Stimulated activated CD4-positive, alpha-beta T cell treated with anti-CD3 and anti-CD28 coated beads, TNF-alpha, amount 100 ng/mL, for 24 hours (primary cell): ENCODE measurements around the gene THRAP3.
"Not testable (repeated sequence)": the region's sequence is repeated elsewhere in the genome, so short reads cannot be mapped to it uniquely, and the experiment has no call there.

Experiments
- DNase-seq, 3 experiments: peaks; one replicate each; pipeline ENCODE4 v3.0.0-alpha.2; 2020; ENCODE audit warnings: low read depth in 3 of 3

THRAP3 gene

DNA sequence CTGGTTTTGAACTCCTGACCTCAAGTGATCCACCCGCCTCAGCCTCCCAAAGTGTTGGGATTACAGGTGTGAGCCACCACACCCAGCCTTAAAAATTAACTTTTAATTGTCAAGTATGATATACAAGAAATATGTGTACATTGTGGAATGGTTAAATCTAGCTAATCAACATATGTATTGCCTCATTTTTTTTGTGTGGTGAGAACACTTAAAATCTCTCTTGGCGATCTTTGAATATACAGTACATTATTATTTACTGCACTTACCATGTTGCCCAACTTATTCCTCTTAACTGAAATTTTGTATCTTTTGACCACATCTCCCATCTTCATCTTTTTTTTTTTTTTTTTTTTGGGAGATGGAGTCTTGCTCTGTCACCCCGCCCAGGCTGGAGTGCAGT, 23.3 kb downstream of the THRAP3 start:
- DNase-seq, result no peak

DNA sequence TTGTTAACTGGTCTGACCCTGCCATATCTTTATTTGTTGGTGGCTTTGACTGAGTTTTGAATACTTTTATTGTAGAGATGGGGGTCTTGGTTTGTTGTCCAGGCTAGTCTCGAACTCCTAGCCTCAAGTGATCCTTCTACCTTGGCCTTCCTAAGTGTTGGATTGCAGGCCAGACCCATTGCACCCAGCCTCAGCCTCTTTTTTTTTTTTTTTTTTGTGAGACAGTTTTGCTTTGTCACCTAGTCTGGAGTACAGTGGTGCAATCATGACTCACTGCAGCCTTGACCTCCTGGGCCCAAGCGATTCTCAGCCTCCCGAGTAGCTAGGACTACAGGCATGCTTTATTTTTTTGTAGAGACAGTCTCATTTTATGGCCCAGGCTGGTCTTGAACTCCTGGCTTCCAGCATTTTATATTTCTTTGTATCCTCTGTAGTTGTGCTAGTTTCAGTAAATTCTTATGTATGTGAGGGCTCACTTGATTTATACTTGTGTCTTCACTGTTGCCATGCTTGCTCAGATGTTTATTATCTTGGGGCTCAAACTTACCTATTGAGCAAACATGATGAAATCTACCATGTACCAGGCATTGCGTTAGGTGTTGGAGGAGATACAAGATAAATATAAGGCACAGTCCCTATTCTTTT, 24.1 kb downstream of the THRAP3 start:
- DNase-seq, result no peak

DNA sequence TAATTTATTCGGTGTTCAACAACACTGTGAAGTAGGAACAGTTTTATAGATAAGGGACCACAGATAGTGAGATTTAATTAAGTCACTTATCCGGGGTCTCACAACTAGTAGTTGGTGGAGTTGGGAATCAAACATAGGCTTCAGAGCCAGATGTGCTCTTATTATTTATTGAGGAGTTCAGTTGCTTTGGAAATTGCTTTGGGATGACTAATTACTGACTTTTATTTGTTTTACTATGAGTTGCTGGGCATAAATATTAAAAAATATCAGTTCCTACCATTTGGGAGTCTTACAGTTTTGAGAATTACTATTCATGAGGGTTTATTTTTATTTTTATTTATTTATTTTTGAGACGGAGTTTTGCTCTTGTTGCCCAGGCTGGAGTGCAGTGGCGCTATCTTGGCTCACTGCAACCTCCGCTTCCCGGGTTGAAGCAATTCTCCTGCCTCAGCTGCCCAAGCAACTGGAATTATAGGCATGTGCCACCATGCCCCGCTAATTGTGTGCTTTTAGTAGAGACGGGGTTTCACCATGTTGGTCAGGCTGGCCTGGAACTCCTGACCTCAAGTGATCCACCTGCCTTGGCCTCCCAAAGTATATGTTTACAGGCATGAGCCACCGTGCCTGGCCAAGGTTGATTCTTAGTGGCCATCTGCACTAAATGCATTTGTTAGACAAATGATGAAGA, 27.7 kb downstream of the THRAP3 start:
- DNase-seq, result no peak

DNA sequence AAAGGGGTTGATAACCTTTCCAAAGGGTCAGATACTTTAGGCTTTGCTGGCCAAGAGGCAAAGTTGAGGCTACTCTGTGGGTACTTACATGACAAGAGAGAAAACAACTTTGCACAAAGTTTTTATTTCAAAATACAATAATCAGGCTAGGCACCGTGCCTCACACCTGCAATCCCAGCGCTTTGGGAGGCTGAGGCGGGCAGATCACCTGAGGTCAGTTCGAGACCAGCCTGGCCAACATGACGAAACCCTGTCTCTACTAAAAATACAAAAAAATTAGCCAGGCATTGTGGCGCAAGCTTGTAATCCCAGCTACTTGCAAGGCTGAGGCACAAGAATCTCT, 28.2 kb downstream of the THRAP3 start:
- not testable (repeated sequence) for DNase-seq

DNA sequence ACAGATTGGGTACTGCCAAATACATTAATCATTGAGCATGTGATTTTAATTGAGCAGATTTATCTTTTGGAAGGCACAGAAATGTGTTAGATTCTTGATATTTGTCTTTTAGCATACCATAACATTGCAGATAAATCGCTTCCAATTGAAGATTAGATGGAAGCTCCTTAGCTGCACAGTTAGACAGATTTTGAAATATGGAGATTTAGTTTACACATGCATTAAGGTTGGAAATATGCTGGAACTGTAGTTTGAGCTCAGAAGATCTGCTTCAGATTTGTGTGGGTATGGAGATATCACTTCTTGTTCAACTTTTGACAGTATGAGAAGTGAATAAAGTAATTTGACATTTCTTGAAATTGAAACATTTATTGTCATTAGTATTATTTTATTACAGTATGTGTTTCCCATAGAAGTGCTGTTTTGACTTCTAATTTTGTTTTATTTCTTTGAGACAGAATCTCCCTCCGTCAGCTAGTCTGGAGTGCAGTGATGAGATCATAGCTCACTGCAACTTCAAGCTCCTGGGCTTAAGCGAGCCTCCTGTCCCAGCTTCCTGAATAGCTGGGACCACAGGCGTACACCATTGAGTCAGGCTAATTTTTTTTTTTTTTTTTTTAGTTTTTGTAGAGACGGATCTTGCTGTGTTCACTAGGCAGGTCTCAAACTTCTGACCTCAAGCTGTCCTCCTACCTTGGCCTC, 29.1 kb downstream of the THRAP3 start:
- DNase-seq, result no peak

DNA sequence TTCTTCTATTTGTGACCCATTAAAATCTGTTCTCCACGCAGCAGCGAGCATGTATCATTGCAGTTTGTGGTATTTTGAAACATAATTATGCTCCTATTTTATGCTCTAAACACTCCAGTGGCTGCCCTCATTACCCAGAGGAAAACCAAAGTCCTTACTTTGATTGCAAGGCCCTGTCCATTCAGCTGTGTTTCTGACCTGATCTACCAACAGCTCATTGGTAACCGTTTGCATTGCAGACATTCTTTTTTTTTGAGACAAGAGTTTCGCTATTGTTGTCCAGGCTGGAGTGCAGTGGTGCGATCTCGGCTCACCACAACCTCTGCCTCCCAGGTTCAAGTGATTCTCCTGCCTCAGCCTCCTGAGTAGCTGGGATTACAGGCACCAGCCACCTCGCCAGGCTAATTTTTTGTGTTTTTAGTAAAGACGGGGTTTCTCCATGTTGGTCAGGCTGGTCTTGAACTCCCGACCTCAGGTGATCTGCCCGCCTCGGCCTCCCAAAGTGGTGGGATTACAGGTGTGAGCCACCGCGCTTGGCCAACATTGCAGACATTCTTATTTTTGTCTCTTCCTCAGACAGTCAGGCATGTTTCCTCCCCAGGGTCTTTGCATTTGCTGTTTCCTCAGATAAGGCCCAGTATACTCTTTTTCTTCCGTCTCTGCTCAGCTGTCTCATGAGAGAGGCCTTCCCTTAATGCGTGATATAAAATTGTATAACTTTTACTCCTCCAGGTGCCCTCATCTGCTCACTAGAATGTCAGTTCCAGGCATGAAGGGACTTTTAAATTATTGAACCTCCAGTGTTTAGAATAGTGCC, 32.5 kb downstream of the THRAP3 start:
- DNase-seq, result no peak

DNA sequence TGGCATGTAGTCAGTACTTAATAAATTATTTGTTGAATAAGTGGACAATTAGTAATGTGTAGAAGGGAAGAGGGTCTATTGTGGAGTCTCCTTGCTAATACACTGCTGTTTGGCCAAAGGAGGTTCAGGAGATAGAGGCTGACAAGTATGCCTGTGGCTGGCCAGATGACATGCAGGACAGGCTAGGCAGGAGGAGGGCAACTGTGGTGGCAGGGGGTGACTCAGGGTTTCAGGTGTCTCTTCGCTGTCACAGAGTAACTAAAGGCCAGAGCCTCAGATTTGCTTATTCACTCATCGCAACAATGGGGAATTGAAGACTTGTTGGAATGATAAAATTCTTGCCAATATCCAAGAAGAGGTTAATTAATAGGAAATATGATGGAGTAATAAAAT, 33.1 kb downstream of the THRAP3 start:
- DNase-seq, result no peak

DNA sequence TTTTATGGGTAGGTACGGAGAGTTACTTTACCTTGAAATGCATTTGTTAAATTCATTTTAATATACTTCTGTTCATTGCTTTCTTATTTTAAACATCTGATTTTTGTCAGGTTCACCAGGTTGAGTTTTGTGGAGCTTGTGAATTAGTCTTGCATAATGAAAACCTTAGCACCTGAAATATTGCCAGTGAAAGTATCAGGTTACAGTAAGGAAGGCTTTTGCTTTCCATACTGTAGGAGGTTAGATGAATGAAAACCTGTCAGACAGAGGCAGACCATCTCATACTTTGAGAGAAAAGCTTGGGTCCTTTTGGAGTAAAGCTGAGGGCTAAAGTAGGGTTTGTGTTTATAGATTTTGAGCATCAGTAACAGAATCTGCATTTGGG, 34.7 kb downstream of the THRAP3 start:
- DNase-seq, result no peak

DNA sequence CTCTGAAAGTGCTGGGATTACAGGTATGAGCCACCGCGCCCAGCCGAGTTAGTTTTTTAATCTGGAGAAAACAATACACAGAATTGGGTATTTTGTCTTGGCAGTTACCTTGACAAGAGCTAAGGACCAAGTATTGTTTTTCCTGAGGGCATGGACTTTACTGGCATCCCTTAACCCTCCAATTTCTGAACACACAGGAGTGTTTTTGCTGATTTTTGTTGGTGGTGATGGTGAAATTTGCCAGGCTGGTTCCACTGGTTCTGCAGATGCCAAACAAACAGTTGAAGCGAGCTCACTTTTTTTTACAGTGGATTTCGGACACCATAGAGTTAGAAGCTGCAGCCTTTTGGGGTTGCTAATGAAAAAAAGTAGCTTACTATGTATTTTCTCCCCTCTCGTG, 44.7 kb downstream of the THRAP3 start:
- no peak for DNase-seq

DNA sequence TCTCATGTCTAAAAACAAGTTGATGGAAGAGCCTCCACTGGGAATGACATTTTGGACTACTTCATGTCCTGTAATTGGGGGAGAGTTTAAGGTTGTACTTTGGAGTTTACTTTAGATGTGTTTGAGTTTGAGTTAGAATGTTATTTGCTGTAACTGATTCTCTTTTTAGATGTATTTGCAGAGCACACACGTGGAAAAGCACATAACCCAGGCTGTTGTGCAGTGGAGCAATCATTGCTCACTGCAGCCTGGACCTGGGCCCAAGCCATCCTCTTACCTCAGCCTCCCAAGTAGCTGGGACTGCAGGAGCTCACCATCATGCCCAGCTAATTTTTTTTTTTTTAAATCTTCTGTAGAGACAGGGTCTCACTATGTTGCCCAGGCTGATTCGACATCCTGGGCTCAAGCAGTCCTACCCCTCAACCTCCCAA, 45.2 kb downstream of the THRAP3 start:
- no peak for DNase-seq

DNA sequence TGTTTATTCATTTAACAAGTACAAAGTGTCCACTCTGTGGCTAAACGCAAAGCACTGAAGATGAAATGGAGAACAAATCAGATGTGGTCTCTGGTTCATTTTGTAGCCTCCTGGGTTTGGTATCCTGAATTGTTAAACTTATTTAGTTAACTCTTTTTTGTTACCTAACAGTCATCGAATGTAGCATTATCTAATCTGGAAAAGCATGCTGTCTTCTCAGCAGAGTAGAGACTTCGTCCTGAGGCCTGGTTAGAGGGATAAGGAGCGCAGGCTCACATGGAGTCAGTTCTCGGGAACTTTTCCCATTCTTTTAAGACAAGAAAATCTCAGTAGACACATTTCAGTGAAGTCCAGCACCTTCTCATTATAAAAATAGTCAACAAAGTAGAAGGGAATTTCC, 48.8 kb downstream of the THRAP3 start:
- no peak for DNase-seq

DNA sequence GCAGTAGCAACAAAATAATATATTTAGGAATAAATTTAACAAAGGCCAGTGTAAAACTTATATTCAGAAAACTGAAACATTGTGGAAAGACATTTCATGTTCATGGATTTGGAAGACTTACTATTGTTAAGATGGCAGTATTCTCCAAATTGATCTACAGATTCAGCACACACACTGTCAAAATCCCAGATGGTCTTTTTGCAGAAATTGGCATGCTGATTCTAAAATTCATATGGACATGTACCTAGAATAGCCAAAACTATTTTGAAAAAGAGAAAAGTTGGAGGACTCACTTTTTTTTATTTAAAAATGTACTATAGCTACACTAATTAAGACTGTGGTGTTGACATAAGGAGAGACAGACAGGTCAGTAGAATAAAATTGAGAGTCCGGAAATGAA, 50.0 kb downstream of the THRAP3 start:
- no peak for DNase-seq

DNA sequence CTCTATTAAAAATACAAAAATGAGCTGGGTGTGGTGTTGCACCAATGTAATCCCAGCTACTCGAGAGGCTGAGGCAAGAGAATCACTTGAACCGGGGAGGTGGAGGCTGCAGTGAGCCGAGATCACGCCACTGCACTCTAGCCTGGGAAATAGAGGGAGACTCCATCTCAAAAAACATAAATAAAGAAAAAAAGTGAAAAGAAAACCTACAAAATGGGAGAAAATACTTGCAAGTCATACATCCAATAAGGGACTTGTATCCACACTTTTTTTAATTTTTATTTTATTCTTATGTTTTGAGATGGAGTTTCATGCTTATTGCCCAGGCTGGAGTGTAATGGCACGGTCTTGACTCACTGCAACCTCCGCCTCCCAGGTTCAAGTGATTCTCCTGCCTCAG, 52.4 kb downstream of the THRAP3 start:
- DNase-seq, result no peak

DNA sequence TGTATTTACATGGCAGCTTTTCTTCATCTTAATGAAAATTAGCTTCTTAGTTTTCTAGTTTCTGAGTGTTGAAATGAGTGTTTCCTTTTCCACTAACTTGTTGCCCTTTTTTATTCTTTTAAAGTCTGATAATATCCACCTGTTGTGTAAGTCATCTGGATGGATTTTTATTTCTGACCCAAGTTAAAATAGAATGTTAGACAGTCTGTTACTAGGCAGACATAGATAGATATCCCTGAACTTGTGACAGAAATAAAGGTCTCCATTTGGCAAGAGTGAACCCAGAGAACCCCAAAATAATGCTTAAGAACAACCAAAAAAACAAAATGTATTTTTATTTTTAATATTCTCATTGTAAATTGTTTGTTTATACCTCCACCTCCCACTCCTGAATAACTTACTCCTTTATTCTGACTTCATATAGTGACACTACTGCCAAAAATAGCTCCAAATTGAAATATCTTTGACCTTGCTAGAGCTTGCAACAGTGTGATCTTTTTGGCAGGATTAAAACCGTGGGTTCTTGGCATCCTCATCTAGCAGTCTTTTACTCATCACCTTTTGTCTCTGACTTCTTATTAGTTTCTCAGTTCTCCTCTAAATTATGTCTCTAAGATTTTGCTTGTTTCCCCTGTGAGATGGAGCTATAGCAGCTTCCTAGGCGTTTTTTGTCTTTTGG, 55.0 kb downstream of the THRAP3 start:
- DNase-seq, result no peak

DNA sequence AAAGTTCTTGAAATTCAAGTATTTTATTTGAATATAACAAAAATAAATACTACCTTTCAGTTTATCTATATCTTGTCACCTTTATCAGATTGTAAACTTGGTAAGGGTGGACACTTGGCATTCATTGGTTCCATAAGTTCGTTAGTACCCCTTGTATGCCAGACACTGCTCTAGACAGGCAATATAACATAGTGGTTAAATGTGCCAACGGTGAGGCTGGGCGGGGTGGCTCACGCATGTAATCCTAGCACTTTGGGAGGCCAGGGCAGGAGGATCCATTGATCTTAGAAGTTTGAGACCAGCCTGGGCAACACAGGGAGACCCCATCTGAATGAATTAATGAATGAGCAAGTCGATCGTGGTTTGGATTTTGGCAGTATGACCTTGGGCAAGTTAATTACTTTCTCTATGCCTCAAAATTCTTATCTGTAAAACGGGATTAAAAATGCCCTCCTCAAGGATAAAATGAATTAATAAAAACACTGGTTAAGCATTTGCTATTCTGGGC, 55.6 kb downstream of the THRAP3 start:
- no peak for DNase-seq

DNA sequence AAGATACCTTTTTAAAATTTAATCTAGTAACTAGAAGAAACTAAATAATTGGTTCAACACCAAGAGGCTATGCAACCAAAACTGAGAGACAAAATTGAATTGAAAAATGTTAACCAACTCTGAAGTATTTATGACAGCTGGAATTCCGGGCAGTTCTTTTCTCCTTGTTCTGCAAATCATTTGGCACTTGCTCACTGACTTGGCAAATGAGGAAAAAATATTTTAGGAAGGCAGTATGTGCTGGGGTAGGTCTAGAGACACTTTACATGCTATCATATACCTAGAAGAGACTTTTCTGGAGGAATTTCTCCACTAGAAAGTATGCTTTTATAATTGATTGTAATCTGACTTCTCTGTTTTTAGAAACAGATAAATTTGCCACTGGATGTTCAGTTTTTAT, 59.8 kb downstream of the THRAP3 start:
- DNase-seq, result no peak

DNA sequence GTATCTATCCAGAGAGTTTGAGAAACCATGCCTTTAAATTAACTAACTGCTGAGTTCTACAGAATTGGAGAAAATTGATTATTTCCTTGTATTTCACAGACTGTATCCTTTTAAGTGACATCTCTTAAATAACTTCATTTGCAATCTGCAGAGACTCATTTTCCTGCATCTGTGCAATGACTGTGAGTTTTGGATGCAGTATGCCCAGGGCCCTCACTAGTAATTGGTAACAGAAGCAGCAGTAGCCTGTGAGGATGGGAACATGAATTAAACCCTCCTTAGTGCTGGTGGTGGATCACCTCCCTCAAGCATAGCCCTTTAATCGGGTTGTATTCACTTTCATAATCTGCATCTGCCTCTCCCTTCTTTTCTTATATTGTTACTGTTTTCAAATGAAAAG, 60.3 kb downstream of the THRAP3 start:
- no peak for DNase-seq

DNA sequence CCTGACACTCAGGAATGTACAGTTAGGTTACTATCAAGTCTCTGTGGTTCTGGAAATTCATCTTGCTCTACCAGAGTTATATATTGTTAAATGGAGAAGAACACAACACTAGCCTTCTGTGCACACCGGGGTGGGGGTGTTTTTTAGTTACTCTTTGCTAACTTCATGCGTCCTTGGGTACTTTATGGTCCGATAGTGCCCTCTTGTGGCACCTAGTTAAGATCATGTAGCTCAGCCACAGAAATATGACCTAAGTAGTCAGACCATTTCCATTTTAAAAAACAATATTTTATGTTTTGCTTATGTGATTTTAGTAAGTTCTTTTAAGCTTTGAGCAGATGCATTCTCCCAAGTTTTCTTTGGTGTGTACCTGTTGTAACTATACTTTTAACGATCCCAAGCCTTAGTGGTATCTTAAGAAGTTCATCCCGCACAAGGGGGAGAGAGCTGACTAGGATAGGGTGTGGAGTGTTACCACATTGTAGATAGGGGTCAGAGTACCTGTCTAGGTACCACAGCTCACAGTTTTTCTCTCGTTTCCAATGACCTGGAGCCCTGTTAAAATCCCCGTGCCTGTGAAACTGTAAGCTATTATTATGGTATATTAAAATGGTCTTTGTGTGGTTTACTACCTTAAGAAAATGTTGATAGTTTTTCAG, 61.3 kb downstream of the THRAP3 start:
- DNase-seq, result peak; percentile 31 to 48 (median 32)

DNA sequence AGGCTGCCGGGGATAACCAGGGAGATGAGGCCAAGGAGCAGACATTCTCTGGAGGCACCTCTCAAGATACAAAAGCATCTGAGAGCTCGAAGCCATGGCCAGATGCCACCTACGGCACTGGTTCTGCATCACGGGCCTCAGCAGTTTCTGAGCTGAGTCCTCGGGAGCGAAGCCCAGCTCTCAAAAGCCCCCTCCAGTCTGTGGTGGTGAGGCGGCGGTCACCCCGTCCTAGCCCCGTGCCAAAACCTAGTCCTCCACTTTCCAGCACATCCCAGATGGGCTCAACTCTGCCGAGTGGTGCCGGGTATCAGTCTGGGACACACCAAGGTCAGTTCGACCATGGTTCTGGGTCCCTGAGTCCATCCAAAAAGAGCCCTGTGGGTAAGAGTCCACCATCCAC, 62.6 kb downstream of the THRAP3 start:
- DNase-seq, result no peak

DNA sequence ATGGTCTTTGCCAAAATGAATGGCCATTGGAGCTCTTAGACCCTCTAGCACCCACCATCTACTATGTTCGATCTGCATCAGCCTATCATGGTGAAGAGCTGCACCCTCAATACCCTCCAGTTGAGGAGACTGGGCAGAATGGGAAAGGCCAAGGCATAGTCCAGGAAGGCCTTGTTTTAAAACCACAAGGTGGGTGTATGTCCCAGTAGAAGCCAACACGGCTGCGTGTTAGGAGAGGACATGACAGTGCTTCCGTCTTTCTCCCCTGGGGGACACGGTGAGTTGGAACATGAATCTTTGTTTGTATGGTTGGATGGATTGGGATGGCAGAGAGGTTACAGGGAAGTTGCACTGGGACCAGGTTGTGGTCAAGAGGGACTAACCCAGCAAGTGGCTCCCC, 63.4 kb downstream of the THRAP3 start:
- no peak for DNase-seq

DNA sequence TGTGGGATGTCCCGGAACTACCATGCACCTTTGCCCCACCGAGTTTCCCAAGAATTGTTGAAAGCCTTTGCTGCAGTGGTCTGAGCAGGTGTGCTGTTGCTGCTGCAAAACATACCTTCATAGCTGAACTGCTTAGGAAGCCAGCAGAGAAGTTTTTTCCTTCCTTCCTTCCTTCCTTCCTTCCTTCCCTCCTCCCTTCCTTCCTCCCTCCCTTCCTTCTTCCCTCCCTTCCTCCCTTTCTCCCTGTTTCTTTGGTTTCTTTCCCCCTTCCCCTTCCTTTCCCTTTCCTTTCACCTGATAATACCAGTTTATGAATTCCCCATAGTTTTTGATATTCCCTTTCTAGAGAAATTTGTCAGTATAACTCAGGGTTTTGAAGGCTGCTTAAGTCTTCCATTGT, 71.1 kb downstream of the THRAP3 start:
- no peak for DNase-seq
